Measurements from ENCODE around the gene ATP11B.
A peak's percentile ranks its signal among the peaks of the same experiment; 100 is the strongest.

Gene ATP11B

GRCh38 chr3:182962166-182962565 is 168.9 kb downstream of the ATP11B start:
- no peak for DNase-seq

- DNase-seq, result no peak
Observed at GRCh38 chr3:182964179-182964578, 170.9 kb downstream of the ATP11B start.

- no peak for DNase-seq
Observed at GRCh38 chr3:182965861-182966366, 172.6 kb downstream of the ATP11B start.

- DNase-seq, result peak in 1 of 2 experiments; percentile 10
Observed at GRCh38 chr3:182967218-182968204, 174.2 kb downstream of the ATP11B start.

GRCh38 chr3:182969277-182969676 is 176.0 kb downstream of the ATP11B start:
- DNase-seq, result no peak

- no peak for DNase-seq
Observed at GRCh38 chr3:182969853-182970252, 176.5 kb downstream of the ATP11B start.

GRCh38 chr3:182970811-182971418 is 177.6 kb downstream of the ATP11B start:
- DNase-seq, result no peak
